K562 (cell line): Measurements from ENCODE around the gene LGR6. TPM values are rescaled to one million over a fixed set of nuclear protein-coding genes. Genes with fewer than 3 reads are reported as not detected.

Experiments used
- CBFA2T3 ChIP-seq: fragments of 450-650 bp; IDR thresholded peaks from 2 replicates; pipeline ENCODE4 v1.6.1; 2017
- ESRRA ChIP-seq: fragments of 450-650 bp; IDR thresholded peaks from 2 replicates; pipeline ENCODE4 v1.6.1; 2014; ENCODE audit warnings: low read depth, mild to moderate bottlenecking, moderate library complexity, borderline replicate concordance
- JUN ChIP-seq, 2 experiments: sonication (generic) in 1 of 2; formaldehyde crosslinking in 1 of 2; IDR thresholded peaks; 2 replicates each; pipeline versions ENCODE4 v1.6.1 to v1.8.0; 2012 to 2022; ENCODE audit warnings: borderline replicate concordance in 2 of 2, mild to moderate bottlenecking in 2 of 2, improper control_type of control experiment in 1 of 2, low read depth in 1 of 2, low read length in 1 of 2, missing genetic modification reagents in 1 of 2
- KHSRP ChIP-seq: fragments of 450-650 bp; IDR thresholded peaks from 2 replicates; pipeline ENCODE4 v1.6.1; 2017
- MCM7 ChIP-seq, 2 experiments: fragments of 450-650 bp; IDR thresholded peaks; 2 replicates each; pipeline ENCODE4 v1.6.1; 2016 to 2018
- PTTG1 ChIP-seq: fragments of 450-650 bp; IDR thresholded peaks from 2 replicates; pipeline ENCODE4 v1.6.1; 2016; ENCODE audit warnings: low read depth, mild to moderate bottlenecking, missing genetic modification characterization, missing compliant biosample characterization
- RAD21 ChIP-seq, 2 experiments: fragments of 250-450 bp in 1 of 2; fragments of 450-650 bp in 1 of 2; sonication (Bioruptor Pico) in 1 of 2; formaldehyde crosslinking in 1 of 2; IDR thresholded peaks in 1 of 2; conservative IDR thresholded peaks in 1 of 2; 2 replicates each; pipeline versions ENCODE4 v1.4.0 to v1.8.0; 2020 to 2022; ENCODE audit warnings: mild to moderate bottlenecking in 2 of 2, moderate library complexity in 1 of 2
- SIN3B ChIP-seq: fragments of 450-650 bp; IDR thresholded peaks from 2 replicates; pipeline ENCODE4 v1.6.1; 2017; ENCODE audit warnings: low read depth, mild to moderate bottlenecking, moderate library complexity
- TEAD4 ChIP-seq, 2 experiments: sonication (generic) in 1 of 2; formaldehyde crosslinking in 1 of 2; IDR thresholded peaks; 2 replicates each; pipeline versions ENCODE4 v1.6.1 to v1.8.0; 2012 to 2022; ENCODE audit warnings: borderline replicate concordance in 1 of 2, inconsistent platforms in 1 of 2, low read length in 1 of 2, mild to moderate bottlenecking in 1 of 2, missing genetic modification reagents in 1 of 2
- U2AF2 ChIP-seq: fragments of 200-400 bp; formaldehyde crosslinking; optimal IDR thresholded peaks from 2 replicates; pipeline ENCODE3; 2017; ENCODE audit warnings: low read depth, mild to moderate bottlenecking, low read length
- WHSC1 ChIP-seq: IDR thresholded peaks from one replicate; pipeline ENCODE4 v1.6.1; 2012; ENCODE audit warnings: low read length, control low read depth, inconsistent platforms
- ZC3H4 ChIP-seq: sonication (generic); formaldehyde crosslinking; IDR thresholded peaks from 2 replicates; pipeline ENCODE4 v1.9.0; 2021; ENCODE audit warnings: missing genetic modification reagents, borderline replicate concordance
- ZNF263 ChIP-seq: sonication (generic); formaldehyde crosslinking; IDR thresholded peaks from 2 replicates; pipeline ENCODE4 v1.8.0; 2022; ENCODE audit warnings: mild to moderate bottlenecking, missing genetic modification reagents, borderline replicate concordance
- ZNF75A ChIP-seq: fragments of 450-650 bp; formaldehyde crosslinking; IDR thresholded peaks from 2 replicates; pipeline ENCODE4 v1.4.0; 2020; ENCODE audit warnings: mild to moderate bottlenecking
- polyA plus RNA-seq, 8 experiments: library from polyadenylated mRNA; depleted of rRNA in 4 of 8; stranded (reverse) in 5 of 8; unstranded in 3 of 8; fragments of >200 nt; fragmentation: Nextera tagmentation in 2 of 8; fragmentation: Illumina TruSeq in 1 of 8; extraction: Ambion mirVana in 2 of 8; extraction: Trizol in 1 of 8; gene quantifications; 2 replicates each; pipeline versions ENCODE4 v1.2.1 to v1.2.3, GENCODE V29; 2011 to 2014; ENCODE audit warnings: inconsistent platforms in 1 of 8, missing spikeins in 1 of 8
- total RNA-seq, 7 experiments: library from RNA; depleted of rRNA in 6 of 7; stranded (reverse); fragments of >200 nt in 6 of 7; fragmentation: Illumina TruSeq in 2 of 7; extraction: Trizol in 2 of 7; gene quantifications; 2 replicates each; pipeline versions ENCODE4 v1.2.1 to v1.2.3, GENCODE V29; 2011 to 2021; ENCODE audit warnings: low replicate concordance in 1 of 7
- TF ChIP-seq, protein P1 (sequence below): fragments of 200-800 bp; sonication (Bioruptor generic); IDR thresholded peaks from 2 replicates; pipeline ENCODE4 v1.6.1; 2017; ENCODE audit warnings: missing genetic modification characterization, missing compliant biosample characterization
- TF ChIP-seq, protein P2 (sequence below): sonication (generic); formaldehyde crosslinking; IDR thresholded peaks from 2 replicates; pipeline ENCODE4 v1.8.0; 2022; ENCODE audit warnings: missing genetic modification reagents, mild to moderate bottlenecking, moderate library complexity, borderline replicate concordance
- TF ChIP-seq, protein P3 (sequence below): fragments of 250-450 bp; sonication (Bioruptor Pico); IDR thresholded peaks from 2 replicates; pipeline ENCODE4 v1.5.0; 2021
- TF ChIP-seq, protein P4 (sequence below): sonication (generic); formaldehyde crosslinking; IDR thresholded peaks from 2 replicates; pipeline ENCODE4 v1.8.1; 2023; ENCODE audit warnings: missing genetic modification reagents, mild to moderate bottlenecking, borderline replicate concordance

The LGR6 gene
- total and polyA plus RNA-seq, 9 of the 15 experiments (the other 6 are each of a cell fraction or from before 2014, with no cell fraction given): 0.01 to 0.54 (median 0.17) TPM; not detected in 1

DNA sequence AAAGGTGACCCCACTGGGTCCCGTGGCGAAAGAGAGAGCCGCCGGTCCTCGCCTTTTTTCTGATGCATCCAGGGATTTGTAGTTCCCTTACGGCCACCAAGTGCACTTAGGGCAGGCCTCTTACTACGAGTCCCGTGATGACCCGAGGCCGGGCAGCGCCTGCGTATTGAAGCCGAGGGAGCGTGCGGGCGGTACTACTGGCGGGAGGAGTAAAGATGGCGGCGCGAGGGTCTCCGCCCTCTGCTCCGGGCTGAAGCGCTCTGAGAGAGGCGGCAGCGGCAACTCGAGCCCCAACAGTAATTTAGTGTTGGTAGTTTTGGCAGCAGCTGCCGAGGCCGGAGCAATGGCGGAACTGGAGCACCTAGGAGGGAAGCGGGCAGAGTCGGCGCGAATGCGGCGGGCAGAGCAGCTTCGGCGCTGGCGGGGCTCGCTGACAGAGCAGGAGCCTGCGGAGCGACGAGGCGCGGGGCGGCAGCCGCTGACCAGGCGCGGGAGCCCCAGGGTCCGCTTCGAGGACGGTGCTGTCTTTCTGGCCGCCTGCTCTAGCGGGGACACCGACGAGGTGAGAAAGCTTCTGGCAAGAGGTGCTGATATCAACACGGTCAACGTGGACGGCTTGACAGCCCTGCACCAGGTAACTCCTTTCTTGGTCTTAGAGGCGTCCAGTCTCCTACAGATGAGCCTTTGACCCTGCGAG lies 155.1 kb downstream of the LGR6 start, which contains the start of gene PPP1R12B (continued):
- TF ChIP-seq ZC3H4 (no peak), ZNF263 (CRISPR knock-in tag) (no peak), MCM7 (IDR thresholded peaks at IDR 0.05) (no peak), ZNF75A (CRISPR knock-in tag) (no peak), ESRRA (peak; percentile 97), RAD21 (CRISPR knock-in tag; conservative IDR thresholded peaks at IDR 0.05 in 1 of 2, IDR thresholded peaks at IDR 0.05 in 1 of 2) (no peak), PTTG1 (tag) (no peak), JUN (IDR thresholded peaks at IDR 0.05; ENCODE audit: borderline replicate concordance, low read depth, low read length) (no peak; the same call in none of the 2 replicates), JUN (CRISPR knock-in tag; IDR thresholded peaks at IDR 0.05; ENCODE audit: borderline replicate concordance) (no peak), U2AF2 (no peak), CBFA2T3 (no peak; the same call in 1 of the 2 replicates), KHSRP (no peak), TEAD4 (IDR thresholded peaks at IDR 0.05; ENCODE audit: low read length) (no peak; the same call in 1 of the 2 replicates), TEAD4 (CRISPR knock-in tag; IDR thresholded peaks at IDR 0.05; ENCODE audit: borderline replicate concordance) (no peak), SIN3B (peak; percentile 75), WHSC1 (no peak)
- TF ChIP-seq, protein P1, sequence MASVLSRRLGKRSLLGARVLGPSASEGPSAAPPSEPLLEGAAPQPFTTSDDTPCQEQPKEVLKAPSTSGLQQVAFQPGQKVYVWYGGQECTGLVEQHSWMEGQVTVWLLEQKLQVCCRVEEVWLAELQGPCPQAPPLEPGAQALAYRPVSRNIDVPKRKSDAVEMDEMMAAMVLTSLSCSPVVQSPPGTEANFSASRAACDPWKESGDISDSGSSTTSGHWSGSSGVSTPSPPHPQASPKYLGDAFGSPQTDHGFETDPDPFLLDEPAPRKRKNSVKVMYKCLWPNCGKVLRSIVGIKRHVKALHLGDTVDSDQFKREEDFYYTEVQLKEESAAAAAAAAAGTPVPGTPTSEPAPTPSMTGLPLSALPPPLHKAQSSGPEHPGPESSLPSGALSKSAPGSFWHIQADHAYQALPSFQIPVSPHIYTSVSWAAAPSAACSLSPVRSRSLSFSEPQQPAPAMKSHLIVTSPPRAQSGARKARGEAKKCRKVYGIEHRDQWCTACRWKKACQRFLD (CRISPR knock-in tag): peak; percentile 95
- TF ChIP-seq, protein P2, sequence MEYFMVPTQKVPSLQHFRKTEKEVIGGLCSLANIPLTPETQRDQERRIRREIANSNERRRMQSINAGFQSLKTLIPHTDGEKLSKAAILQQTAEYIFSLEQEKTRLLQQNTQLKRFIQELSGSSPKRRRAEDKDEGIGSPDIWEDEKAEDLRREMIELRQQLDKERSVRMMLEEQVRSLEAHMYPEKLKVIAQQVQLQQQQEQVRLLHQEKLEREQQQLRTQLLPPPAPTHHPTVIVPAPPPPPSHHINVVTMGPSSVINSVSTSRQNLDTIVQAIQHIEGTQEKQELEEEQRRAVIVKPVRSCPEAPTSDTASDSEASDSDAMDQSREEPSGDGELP (CRISPR knock-in tag): peak; percentile 77
- TF ChIP-seq, protein P3, sequence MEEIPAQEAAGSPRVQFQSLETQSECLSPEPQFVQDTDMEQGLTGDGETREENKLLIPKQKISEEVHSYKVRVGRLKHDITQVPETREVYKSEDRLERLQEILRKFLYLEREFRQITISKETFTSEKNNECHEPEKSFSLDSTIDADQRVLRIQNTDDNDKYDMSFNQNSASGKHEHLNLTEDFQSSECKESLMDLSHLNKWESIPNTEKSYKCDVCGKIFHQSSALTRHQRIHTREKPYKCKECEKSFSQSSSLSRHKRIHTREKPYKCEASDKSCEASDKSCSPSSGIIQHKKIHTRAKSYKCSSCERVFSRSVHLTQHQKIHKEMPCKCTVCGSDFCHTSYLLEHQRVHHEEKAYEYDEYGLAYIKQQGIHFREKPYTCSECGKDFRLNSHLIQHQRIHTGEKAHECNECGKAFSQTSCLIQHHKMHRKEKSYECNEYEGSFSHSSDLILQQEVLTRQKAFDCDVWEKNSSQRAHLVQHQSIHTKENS (CRISPR knock-in tag): no peak
- TF ChIP-seq, protein P4, sequence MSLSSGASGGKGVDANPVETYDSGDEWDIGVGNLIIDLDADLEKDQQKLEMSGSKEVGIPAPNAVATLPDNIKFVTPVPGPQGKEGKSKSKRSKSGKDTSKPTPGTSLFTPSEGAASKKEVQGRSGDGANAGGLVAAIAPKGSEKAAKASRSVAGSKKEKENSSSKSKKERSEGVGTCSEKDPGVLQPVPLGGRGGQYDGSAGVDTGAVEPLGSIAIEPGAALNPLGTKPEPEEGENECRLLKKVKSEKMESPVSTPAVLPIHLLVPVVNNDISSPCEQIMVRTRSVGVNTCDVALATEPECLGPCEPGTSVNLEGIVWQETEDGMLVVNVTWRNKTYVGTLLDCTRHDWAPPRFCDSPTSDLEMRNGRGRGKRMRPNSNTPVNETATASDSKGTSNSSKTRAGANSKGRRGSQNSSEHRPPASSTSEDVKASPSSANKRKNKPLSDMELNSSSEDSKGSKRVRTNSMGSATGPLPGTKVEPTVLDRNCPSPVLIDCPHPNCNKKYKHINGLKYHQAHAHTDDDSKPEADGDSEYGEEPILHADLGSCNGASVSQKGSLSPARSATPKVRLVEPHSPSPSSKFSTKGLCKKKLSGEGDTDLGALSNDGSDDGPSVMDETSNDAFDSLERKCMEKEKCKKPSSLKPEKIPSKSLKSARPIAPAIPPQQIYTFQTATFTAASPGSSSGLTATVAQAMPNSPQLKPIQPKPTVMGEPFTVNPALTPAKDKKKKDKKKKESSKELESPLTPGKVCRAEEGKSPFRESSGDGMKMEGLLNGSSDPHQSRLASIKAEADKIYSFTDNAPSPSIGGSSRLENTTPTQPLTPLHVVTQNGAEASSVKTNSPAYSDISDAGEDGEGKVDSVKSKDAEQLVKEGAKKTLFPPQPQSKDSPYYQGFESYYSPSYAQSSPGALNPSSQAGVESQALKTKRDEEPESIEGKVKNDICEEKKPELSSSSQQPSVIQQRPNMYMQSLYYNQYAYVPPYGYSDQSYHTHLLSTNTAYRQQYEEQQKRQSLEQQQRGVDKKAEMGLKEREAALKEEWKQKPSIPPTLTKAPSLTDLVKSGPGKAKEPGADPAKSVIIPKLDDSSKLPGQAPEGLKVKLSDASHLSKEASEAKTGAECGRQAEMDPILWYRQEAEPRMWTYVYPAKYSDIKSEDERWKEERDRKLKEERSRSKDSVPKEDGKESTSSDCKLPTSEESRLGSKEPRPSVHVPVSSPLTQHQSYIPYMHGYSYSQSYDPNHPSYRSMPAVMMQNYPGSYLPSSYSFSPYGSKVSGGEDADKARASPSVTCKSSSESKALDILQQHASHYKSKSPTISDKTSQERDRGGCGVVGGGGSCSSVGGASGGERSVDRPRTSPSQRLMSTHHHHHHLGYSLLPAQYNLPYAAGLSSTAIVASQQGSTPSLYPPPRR: no peak
